Mesothelial cell of epicardium (in vitro differentiated cells): Measurements from ENCODE around the gene ALG5. TPM values are rescaled to one million over a fixed set of nuclear protein-coding genes. Genes with fewer than 3 reads are reported as not detected.

Source experiments
- DNase-seq, 2 experiments: peaks; one replicate each; pipeline ENCODE4 v3.0.0; 2021; ENCODE audit warnings: low spot score in 2 of 2; ENCODE audit not compliant: unreplicated experiment in 2 of 2
- H3K27ac Mint-ChIP-seq: 2 replicates; pipeline ENCODE4 v1.8.0; 2021; ENCODE audit warnings: mixed read lengths
- H3K27me3 Mint-ChIP-seq: 2 replicates; pipeline ENCODE4 v1.8.0; 2021; ENCODE audit warnings: low read depth, mixed read lengths
- H3K36me3 Mint-ChIP-seq: 2 replicates; pipeline ENCODE4 v1.8.0; 2021; ENCODE audit warnings: mixed read lengths
- H3K4me1 Mint-ChIP-seq: 2 replicates; pipeline ENCODE4 v1.8.0; 2021; ENCODE audit warnings: mixed read lengths
- H3K4me3 Mint-ChIP-seq: 2 replicates; pipeline ENCODE4 v1.8.0; 2021; ENCODE audit warnings: mild to moderate bottlenecking, moderate library complexity, mixed read lengths
- H3K9me3 Mint-ChIP-seq: 2 replicates; pipeline ENCODE4 v1.8.0; 2021; ENCODE audit warnings: mixed read lengths
- CTCF ChIP-seq: fragments of 200-600 bp; sonication (generic); IDR thresholded peaks from one replicate; pipeline ENCODE4 v1.5.0; 2021; ENCODE audit warnings: antibody characterized with exemption; ENCODE audit not compliant: unreplicated experiment
- total RNA-seq: library from RNA; stranded (reverse); gene quantifications from 3 replicates; pipeline ENCODE4 v1.2.1, GENCODE V29; 2021

The ALG5 gene
- total RNA-seq, 1 donor from 2014 or later, result 27.2 TPM

GRCh38 chr13:37014609-37015008, 15.5 kb upstream of the ALG5 start:
- H3K4me3 Mint-ChIP-seq, result no peak overlapping the region
- peaks cover 45% of the 10 kb centered on the region for H3K36me3 Mint-ChIP-seq

DNA sequence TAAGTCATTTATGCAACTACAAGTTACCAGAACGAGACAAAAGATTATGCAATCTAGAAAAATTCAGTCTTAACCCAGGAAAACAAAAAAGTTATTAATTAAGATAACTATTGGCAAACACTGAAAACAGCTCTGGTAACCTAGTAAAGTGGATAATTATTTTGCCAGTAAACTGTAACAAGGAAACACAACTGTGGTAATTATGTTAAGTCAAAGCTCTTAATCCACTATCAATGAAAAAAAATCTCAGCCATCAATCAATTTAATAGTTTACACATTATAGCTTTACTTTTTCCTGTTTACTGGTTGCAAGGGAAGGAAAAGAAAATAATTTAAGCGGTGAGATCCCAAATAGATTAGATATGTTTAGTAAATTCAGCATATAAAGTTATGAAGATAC, 12.6 kb upstream of the ALG5 start:
- no peak overlapping the region for H3K4me3 Mint-ChIP-seq
- H3K27ac Mint-ChIP-seq, result no peak overlapping the region
- peaks cover 6% of the 10 kb centered on the region for H3K9me3 Mint-ChIP-seq
- DNase-seq, result no peak
- no peaks in the 10 kb centered on the region for H3K4me1 Mint-ChIP-seq
- H3K36me3 Mint-ChIP-seq, result peaks cover 44% of the 10 kb centered on the region
- H3K27me3 Mint-ChIP-seq, result no peaks in the 10 kb centered on the region
- no peak for TF ChIP-seq CTCF

More at GRCh38 chr13:37014609-37015008, 15.5 kb upstream of the ALG5 start:
- H3K27ac Mint-ChIP-seq, result no peak overlapping the region
- no peaks in the 10 kb centered on the region for H3K4me1 Mint-ChIP-seq
- no peak for DNase-seq
- H3K27me3 Mint-ChIP-seq, result no peaks in the 10 kb centered on the region
- TF ChIP-seq CTCF, result no peak
- H3K9me3 Mint-ChIP-seq, result peaks cover 6% of the 10 kb centered on the region

GRCh38 chr13:37011002-37011401, 11.9 kb upstream of the ALG5 start:
- Mint-ChIP-seq H3K27ac (no peak overlapping the region), H3K9me3 (peaks cover 6% of the 10 kb centered on the region), H3K4me3 (no peak overlapping the region), H3K36me3 (peaks cover 41% of the 10 kb centered on the region), H3K27me3 (no peaks in the 10 kb centered on the region), H3K4me1 (no peaks in the 10 kb centered on the region)
- no peak for DNase-seq
- TF ChIP-seq CTCF, result no peak

DNA sequence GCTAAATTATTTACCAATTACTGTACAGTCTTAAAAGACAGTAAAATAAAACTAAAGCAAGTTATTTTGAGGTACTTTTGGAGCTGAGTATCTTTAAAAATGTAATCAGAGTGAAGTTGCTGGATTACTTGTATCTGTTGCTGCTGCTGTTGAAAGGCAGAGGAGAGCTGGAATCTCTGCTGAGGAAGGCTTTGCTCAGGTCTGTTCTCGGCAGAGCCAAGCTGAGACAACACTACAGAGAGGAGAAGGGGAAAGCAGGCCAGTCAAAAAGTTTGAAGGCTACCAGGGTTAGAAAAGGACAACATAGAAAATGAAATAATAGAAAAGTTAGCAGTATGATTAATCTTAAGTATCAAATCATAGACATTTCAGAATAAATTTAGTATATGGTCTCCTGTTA, 11.3 kb upstream of the ALG5 start:
- Mint-ChIP-seq H3K27ac (peak overlapping the region; percentile 22), H3K36me3 (peaks cover 38% of the 10 kb centered on the region), H3K4me1 (no peaks in the 10 kb centered on the region), H3K4me3 (no peak overlapping the region), H3K9me3 (peaks cover under 1% of the 10 kb centered on the region), H3K27me3 (no peaks in the 10 kb centered on the region)
- DNase-seq, result no peak
- TF ChIP-seq CTCF, result no peak

GRCh38 chr13:37009692-37010091, 10.6 kb upstream of the ALG5 start:
- DNase-seq, result no peak
- no peak overlapping the region for H3K4me3 Mint-ChIP-seq
- no peaks in the 10 kb centered on the region for H3K9me3 Mint-ChIP-seq
- H3K27ac Mint-ChIP-seq, result no peak overlapping the region
- H3K27me3 Mint-ChIP-seq, result no peaks in the 10 kb centered on the region
- peaks cover 32% of the 10 kb centered on the region for H3K36me3 Mint-ChIP-seq
- no peak for TF ChIP-seq CTCF
- H3K4me1 Mint-ChIP-seq, result no peaks in the 10 kb centered on the region

DNA sequence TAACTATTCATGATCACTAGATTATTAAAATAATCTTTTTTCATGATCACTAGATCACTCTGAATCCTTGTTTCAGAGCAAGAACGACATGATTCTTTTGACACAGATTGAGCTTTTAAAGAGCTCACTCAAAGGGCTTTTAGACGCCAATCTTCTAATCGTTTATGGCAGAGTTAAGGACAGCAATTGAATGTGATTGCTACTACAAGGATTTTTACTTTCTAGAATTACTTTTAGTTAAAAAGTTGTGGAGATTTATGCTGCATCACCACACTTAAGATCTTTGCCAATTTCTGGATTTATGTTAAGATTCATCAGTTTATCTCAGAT, 2.7 kb upstream of the ALG5 start:
- TF ChIP-seq CTCF, result no peak
- DNase-seq, result no peak
- H3K9me3 Mint-ChIP-seq, result no peaks in the 10 kb centered on the region
- peaks cover 27% of the 10 kb centered on the region for H3K4me1 Mint-ChIP-seq
- no peaks in the 10 kb centered on the region for H3K27me3 Mint-ChIP-seq
- H3K27ac Mint-ChIP-seq, result peak overlapping the region; percentile 100
- peaks cover 11% of the 10 kb centered on the region for H3K36me3 Mint-ChIP-seq
- peak overlapping the region; percentile 100 for H3K4me3 Mint-ChIP-seq
